Heart left ventricle (tissue), 13 donors: ENCODE data around the gene DAZAP1.

ENCODE experiments used
- POLR2A ChIP-seq, 2 donors: fragments of 450-650 bp; IDR thresholded peaks; one replicate each; pipeline ENCODE4 v1.6.1; 2017; ENCODE audit warnings: antibody characterized with exemption in 2 of 2, mild to moderate bottlenecking in 2 of 2, moderate library complexity in 2 of 2
- TF ChIP-seq, protein P1 (sequence below), 12 donors: fragments of 200-600 bp; sonication (generic) in 4 of 12; IDR thresholded peaks; one replicate each; pipeline versions ENCODE4 v1.5.0 to v1.8.0; 2018 to 2022; ENCODE audit warnings: antibody characterized with exemption in 12 of 12, mild to moderate bottlenecking in 5 of 12
- donor health status: ischemic (EF 13 %, LVEDD 7.1; RV severe dilation, severe dysfunction).
- donor health status: DM: no; HTN: yes; CAD: no.
- donor health status: DM: no; HTN: no; CAD: no.
- donor health status: ischemic (EF 25% LVEDD 6.9; RV normal size, moderate dysfunction).
- donor health status: ischemic (EF 25% LVEDD 5.7; RV mildly dilated, moderate dysfunction).
- donor health status: ischemic (EF 35%, LVEDD 5.7; RV mildly dilated, moderate dysfunction).
- donor health status: nonischemic (EF 11% LVEDD 7.7; RV severe dilation, severe dysfunction).
- donor health status: DM: yes; HTN: yes; CAD: no.
- donor health status: PGD.
- donor health status: ischemic (EF 29% LVEDD 5.4; RV normal size, mild dysfunction).
- donor health status: nonischemic (EF 23%, LVEDD 6.1; RV moderate dilation, normal function).

DNA sequence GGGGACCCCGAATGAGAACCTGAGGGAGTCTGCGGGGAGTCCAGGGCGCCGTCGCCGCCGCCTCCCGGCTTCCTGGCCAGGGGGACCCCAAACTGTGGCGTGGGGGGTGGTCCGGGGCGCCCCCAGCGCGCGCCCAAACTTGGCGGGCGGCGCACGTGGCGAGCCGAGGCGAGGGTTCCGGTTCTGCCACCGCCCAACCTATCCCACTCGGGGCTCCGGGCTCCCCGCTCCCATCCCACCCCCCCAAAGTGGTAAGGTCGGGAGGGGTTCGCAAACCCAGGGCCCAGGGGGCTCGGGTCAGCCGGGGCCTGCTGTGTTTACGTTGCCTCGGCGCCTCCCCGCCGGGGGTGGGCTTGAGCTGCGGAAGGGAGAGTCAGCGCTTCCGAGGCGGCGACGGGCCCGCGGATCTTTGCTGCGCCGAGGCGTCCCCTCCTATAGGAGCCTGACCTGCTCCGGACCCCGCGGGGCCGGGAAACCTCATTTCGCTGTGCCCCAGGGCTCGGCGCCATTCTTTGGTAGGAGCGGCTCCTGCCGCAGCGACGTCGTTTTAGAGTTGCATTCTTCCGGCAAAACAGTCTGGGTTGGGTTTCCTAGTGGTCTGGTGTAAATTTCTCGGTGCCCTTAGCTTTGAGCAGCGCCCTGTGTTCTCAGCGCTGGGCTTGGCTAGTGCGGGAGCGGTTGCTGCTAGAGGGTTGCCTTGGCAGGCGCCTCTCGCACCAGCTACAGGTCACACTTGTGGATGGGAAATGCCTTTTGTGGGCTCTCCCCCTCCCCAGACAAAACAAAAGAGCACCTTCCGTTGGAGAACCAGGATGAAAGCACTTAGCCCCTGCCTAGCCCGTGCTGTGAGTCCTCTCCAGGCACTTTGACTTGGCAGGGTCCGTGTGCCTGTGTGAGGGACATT lies 1.2 kb downstream of the DAZAP1 start:
- TF ChIP-seq, protein P1, sequence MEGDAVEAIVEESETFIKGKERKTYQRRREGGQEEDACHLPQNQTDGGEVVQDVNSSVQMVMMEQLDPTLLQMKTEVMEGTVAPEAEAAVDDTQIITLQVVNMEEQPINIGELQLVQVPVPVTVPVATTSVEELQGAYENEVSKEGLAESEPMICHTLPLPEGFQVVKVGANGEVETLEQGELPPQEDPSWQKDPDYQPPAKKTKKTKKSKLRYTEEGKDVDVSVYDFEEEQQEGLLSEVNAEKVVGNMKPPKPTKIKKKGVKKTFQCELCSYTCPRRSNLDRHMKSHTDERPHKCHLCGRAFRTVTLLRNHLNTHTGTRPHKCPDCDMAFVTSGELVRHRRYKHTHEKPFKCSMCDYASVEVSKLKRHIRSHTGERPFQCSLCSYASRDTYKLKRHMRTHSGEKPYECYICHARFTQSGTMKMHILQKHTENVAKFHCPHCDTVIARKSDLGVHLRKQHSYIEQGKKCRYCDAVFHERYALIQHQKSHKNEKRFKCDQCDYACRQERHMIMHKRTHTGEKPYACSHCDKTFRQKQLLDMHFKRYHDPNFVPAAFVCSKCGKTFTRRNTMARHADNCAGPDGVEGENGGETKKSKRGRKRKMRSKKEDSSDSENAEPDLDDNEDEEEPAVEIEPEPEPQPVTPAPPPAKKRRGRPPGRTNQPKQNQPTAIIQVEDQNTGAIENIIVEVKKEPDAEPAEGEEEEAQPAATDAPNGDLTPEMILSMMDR (IDR thresholded peaks at IDR 0.05) = no peak
- TF ChIP-seq POLR2A (IDR thresholded peaks at IDR 0.05) = no peak
